Mucosa of rectum (tissue), 2 donors: ENCODE results near the gene RARRES2.

ENCODE experiments used
- H3K27ac ChIP-seq, 2 donors: one replicate each; pipeline ENCODE4 v1.7.0; 2013; ENCODE audit warnings: inconsistent platforms in 2 of 2, low read depth in 2 of 2, low read length in 2 of 2
- H3K27me3 ChIP-seq, 2 donors: one replicate each; pipeline ENCODE4 v1.7.0; 2013; ENCODE audit warnings: low read length in 2 of 2; ENCODE audit not compliant: control insufficient read depth in 2 of 2, insufficient read depth in 2 of 2
- H3K36me3 ChIP-seq, 2 donors: one replicate each; pipeline ENCODE4 v1.7.0; 2013; ENCODE audit warnings: low read length in 2 of 2; ENCODE audit not compliant: control insufficient read depth in 2 of 2, insufficient read depth in 2 of 2
- H3K4me1 ChIP-seq, 2 donors: one replicate each; pipeline ENCODE4 v1.7.0; 2013; ENCODE audit warnings: low read length in 2 of 2, mild to moderate bottlenecking in 1 of 2; ENCODE audit not compliant: control insufficient read depth in 2 of 2, insufficient read depth in 2 of 2
- H3K4me3 ChIP-seq, 2 donors: one replicate each; pipeline ENCODE4 v1.7.0; 2013; ENCODE audit warnings: low read length in 2 of 2
- H3K9ac ChIP-seq, 2 donors: one replicate each; pipeline ENCODE4 v1.7.0; 2013; ENCODE audit warnings: low read length in 2 of 2, low read depth in 1 of 2, mild to moderate bottlenecking in 1 of 2
- H3K9me3 ChIP-seq, 2 donors: one replicate each; pipeline ENCODE4 v1.7.0; 2013; ENCODE audit warnings: low read length in 2 of 2; ENCODE audit not compliant: control insufficient read depth in 2 of 2
- donor health status: healthy.
- donor health status: Normal muscosa, but diverticular disease.

RARRES2 gene

DNA sequence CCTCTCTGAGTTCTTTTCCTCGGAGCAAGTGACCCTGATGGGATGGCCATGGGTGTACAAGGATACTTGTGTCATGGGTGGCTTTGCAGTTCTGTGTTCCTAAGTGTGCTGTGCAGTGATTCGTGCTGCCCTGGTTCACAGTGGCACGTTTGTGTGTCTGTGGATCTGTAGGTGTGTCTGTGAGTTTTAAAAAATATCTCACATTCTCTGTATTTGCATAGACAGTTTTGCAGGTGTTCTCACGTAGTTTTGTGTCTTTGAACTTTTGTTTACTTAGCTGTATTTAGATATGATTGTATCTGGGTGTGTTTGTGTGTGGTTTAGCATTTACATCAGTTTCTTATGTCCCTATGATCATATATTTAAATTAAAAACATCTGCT is 41.4 kb upstream of the RARRES2 start:
- peaks cover 52 to 55% of the 10 kb centered on the region in 2 donors for H3K4me1 ChIP-seq
- H3K9ac ChIP-seq: peak overlapping the region; percentile 41 to 45
- no peaks in the 10 kb centered on the region for H3K27me3 ChIP-seq
- H3K4me3 ChIP-seq: peak overlapping the region; percentile 17 to 49
- H3K27ac ChIP-seq: peak overlapping the region; percentile 84 to 90
- H3K9me3 ChIP-seq: no peaks in the 10 kb centered on the region
- H3K36me3 ChIP-seq: no peaks in the 10 kb centered on the region

DNA sequence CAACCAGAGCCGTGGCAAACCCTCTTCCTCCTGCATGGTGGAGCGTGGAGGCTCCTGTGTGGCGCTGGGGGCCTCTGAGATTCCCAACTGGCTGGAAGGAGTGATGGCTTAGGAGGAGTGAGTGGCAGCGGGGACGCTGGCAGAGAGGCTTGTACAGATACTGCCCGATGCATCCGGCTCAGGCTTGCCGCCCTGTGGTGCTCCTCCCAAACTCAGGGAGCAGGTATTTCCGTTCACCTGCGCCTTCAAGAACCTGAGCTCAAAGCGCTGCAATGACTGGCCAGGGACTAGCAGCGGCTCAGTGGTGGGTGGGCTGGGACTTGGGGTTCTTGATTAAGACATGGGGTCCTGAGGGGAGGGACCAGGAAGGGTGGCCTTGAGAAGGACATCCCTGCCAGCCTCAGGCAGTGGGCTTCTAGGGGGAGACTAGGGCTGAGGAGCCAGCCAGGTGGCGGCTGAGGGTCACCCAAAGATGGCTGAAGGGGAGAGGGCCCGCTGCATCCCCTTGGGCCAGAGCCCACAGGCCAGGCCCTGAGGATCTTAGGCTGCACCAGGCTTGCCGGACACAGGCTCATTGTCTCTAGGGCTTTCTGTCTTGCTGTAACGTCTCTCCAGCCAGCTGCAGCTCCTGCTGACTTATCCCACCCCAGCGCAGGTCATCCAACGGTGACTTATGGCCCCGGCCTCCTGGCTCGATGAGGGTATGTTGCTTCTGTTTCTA is 40.9 kb upstream of the RARRES2 start:
- no peaks in the 10 kb centered on the region for H3K27me3 ChIP-seq
- peak overlapping the region; percentile 80 to 81 for H3K27ac ChIP-seq
- no peaks in the 10 kb centered on the region for H3K9me3 ChIP-seq
- H3K36me3 ChIP-seq: no peaks in the 10 kb centered on the region
- peak overlapping the region; percentile 41 to 45 for H3K9ac ChIP-seq
- H3K4me1 ChIP-seq: peaks cover 56 to 61% of the 10 kb centered on the region in 2 donors
- H3K4me3 ChIP-seq: peak overlapping the region; percentile 17 to 49

DNA sequence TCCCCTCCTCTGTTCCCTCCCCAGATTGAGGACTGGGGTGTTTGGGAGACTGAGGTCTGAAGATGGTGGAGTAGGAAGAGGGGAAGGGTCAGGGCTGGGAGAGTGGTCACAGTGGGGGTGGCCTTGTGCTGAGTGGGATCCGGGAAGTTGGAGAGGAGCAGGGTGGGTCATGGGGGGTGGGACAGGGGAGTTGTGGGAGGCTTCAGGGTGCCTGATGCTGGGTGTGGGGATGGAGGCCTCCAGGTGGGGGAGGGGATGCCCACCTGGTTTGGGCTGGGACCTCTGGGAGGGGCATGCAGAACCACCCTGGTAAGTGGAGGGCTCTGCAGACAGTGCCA is 40.3 kb upstream of the RARRES2 start:
- peaks cover 61 to 64% of the 10 kb centered on the region in 2 donors for H3K4me1 ChIP-seq
- H3K27ac ChIP-seq: peak overlapping the region; percentile 80 to 81
- H3K27me3 ChIP-seq: no peaks in the 10 kb centered on the region
- H3K36me3 ChIP-seq: no peaks in the 10 kb centered on the region
- no peaks in the 10 kb centered on the region for H3K9me3 ChIP-seq
- H3K4me3 ChIP-seq: peak overlapping the region; percentile 17 to 49
- peak overlapping the region in 1 of 2 donors; percentile 45 for H3K9ac ChIP-seq

DNA sequence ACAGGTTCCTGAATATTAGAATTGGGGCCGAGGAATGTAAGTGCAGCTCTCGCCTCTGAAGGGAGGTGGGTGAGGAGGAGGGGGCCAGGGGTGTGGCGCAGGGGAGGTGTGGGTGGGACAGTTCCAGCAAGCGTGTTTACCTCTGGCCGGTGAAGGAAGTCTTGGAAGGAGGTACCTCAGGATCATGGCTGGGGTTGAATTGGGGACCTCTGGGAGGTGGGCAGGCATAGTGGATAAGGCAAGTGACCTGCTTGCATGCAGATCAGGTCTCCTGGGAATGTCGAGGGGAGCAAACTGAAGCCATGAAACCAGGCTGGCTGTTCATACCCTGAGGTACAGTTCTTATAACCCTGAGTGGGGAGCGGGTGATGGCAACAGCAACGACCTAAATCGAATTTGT is 39.7 kb upstream of the RARRES2 start:
- Histone ChIP-seq H3K9ac (no peak overlapping the region), H3K9me3 (no peaks in the 10 kb centered on the region), H3K4me1 (peaks cover 68 to 69% of the 10 kb centered on the region in 2 donors), H3K27ac (peak overlapping the region in 1 of 2 donors; percentile 88), H3K27me3 (no peaks in the 10 kb centered on the region), H3K4me3 (no peak overlapping the region), H3K36me3 (no peaks in the 10 kb centered on the region)

DNA sequence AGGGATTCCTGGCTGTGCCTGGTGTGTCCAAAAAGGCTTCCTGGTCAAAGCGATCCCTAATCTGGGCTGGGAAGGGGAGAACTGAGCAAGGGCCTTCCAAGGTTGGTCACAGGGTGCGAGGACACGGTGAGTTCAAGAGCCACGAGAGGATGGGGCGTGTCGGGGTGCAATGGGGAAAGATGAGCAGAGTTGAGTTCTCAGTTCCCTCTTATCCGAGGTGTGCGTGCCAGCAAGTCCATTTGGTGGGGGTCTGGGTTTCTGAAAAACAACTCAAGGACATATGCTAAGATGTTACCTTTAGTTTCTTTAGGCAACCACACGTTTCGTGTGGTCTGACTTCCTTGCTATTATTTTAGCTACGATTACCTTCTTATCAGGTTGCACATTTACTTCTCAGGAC is 39.0 kb upstream of the RARRES2 start:
- Histone ChIP-seq H3K27ac (peak overlapping the region; percentile 86 to 88), H3K9me3 (no peaks in the 10 kb centered on the region), H3K27me3 (no peaks in the 10 kb centered on the region), H3K9ac (peak overlapping the region in 1 of 2 donors; percentile 17), H3K36me3 (no peaks in the 10 kb centered on the region), H3K4me3 (peak overlapping the region in 1 of 2 donors; percentile 87), H3K4me1 (peaks cover 71 to 74% of the 10 kb centered on the region in 2 donors)

DNA sequence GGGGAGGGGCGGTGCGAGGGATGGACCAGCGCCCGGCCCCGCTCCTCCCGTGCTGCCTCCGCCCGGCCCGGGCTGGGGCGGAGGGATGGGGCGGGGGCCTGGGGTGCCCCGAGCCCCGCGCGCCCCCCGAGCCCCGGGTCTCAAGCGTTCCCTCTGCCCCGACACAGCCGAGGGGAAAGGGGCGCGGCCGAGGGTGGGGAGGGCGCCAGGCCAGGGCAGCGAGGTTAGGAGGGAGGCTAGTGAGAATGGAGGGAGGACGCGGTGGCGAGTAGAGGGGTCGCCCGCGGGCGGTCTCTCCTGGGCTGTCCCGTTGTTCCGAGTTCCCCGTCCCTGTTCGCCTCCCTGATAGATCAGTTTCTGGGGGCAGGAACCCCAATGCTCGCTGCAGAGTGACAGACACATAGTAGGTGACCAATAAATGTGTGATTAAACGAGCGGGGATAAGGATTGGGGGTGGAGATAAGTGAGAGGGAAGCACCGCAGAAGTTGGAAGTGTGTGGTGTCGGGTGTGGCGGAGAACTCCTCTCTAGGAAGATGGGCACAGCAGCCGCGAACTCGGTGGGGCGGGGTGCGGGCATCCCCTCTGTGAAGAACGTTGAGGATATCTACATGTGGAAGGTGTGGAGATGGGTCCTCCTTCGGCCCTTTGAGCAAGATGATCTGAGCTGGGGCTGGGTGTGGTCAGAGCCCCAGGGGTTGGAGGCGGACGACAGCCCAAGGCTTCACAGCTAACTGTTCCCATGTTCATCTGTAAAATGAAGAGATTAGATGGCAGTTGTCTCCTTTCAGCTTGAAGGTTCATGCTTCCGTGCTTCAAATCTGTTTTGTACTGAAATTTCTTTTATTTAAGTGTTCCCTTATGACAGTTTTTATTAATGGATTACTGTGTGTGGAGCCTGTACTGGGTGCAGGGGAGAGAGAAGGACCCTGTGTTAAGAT is 38.3 kb upstream of the RARRES2 start:
- H3K36me3 ChIP-seq: no peaks in the 10 kb centered on the region
- no peaks in the 10 kb centered on the region for H3K27me3 ChIP-seq
- H3K27ac ChIP-seq: peak overlapping the region; percentile 86 to 88
- H3K9me3 ChIP-seq: no peaks in the 10 kb centered on the region
- H3K9ac ChIP-seq: peak overlapping the region; percentile 78 to 79
- H3K4me3 ChIP-seq: peak overlapping the region; percentile 81 to 87
- H3K4me1 ChIP-seq: peaks cover 64 to 70% of the 10 kb centered on the region in 2 donors

DNA sequence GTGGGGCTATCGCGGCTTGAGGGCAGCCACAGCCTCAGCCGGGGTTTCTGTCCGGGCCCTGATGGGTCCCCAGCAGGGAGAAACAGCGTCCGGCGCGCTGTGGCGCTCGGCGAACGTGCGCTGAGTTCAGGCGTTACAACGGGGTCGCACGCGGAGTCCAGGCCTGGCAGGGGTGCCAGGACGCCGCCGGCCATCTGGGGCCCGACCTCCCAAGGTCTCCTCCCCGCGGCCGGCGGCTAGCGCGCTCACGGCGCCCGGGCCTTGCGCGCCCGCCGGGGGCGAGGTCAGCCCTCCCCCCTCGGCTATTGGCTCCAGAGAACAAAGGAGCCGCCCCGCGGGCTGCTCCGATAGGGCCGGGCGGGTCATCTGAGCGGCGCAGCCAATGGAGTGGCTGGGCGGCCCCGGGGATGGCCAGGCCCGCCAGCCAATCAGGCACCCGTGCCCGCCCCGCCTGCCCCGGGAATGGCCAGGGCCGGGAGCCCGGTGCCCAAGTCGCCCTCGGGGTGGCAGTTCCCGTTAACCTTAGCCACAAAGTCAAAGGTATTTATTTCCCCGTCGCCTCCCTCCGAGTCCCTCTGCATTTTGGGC is 37.5 kb upstream of the RARRES2 start, which contains the start of gene ZNF775:
Gene ZNF775, plus strand, starts transcription at position 478 of the 588 bp plus-strand sequence. CDS start 9,141 bp downstream, outside the sequence.
- no peaks in the 10 kb centered on the region for H3K9me3 ChIP-seq
- H3K27ac ChIP-seq: peak within 1 kb of the TSS; percentile 97 to 99
- H3K9ac ChIP-seq: peak within 1 kb of the TSS; percentile 91 to 94
- H3K4me1 ChIP-seq: peaks cover 58 to 70% of the 10 kb centered on the region in 2 donors
- no peaks in the 10 kb centered on the region for H3K27me3 ChIP-seq
- peak within 1 kb of the TSS; percentile 82 to 87 for H3K4me3 ChIP-seq
- peaks cover 0 to 3% of the 10 kb centered on the region in 2 donors for H3K36me3 ChIP-seq

DNA sequence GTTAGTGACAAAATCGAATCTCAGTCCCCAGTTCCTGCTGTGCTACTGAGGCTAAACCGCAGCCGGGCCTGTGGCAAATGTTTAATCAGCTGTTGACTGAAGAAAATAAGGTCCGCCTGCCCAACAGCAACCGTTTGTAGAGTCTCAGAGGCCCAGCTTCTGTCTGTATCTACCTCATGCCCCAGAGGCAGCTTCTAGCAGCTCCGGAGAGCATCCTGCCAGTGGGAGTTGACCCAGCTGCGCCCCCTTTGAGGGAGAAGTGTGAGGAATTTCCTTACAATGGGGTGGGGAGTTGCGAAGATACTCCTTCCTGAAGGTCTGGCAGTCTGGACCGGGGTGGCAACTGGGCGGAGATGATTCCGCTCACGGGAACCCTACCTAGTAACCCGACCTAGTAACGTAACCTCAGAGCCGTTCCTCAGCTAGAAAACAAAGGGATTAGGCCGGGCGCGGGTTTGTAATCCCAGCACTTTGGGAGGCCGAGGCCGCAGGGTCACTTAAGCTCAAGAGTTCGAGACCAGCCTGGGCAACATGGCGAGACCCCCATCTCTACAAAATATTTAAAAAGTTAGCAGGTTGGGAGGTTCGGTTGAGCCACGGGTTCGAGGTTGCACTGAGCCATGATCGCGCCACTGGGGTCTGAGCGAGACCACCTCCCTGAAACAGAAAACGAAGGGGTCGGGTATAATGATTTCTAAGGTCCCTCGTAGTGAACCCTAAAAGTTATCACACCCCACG is 36.9 kb upstream of the RARRES2 start:
- Histone ChIP-seq H3K4me3 (peak overlapping the region; percentile 82 to 84), H3K9me3 (no peaks in the 10 kb centered on the region)

DNA sequence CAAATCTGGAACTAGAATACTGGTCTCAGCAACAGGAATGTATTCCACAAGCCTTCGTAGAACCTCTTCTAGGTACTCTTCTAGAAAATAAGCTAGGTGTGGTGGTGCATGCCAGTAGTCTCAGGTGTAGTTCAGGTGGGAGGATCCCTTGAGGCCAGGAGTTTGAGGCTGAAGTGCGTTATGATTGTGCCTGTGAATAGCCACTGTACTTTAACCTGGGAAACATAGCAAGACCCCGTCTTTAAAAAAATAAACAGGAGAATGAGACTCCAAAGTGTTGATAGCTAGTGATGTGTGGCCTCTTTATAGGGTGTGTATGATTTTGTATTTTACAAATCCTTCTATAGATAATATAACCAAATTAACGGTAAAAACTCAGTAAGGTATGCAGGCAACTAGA is 36.2 kb upstream of the RARRES2 start:
- peak overlapping the region; percentile 9 to 82 for H3K4me3 ChIP-seq
- no peaks in the 10 kb centered on the region for H3K9me3 ChIP-seq
- H3K9ac ChIP-seq: peak overlapping the region; percentile 44 to 94
- H3K27me3 ChIP-seq: no peaks in the 10 kb centered on the region
- peaks cover 60 to 69% of the 10 kb centered on the region in 2 donors for H3K4me1 ChIP-seq
- H3K36me3 ChIP-seq: peaks cover 5 to 15% of the 10 kb centered on the region in 2 donors
- peak overlapping the region; percentile 97 to 99 for H3K27ac ChIP-seq

More for the DNA sequence above, 36.9 kb upstream of the RARRES2 start:
- peaks cover 2 to 9% of the 10 kb centered on the region in 2 donors for H3K36me3 ChIP-seq
- peak overlapping the region; percentile 91 to 94 for H3K9ac ChIP-seq
- H3K4me1 ChIP-seq: peaks cover 59 to 68% of the 10 kb centered on the region in 2 donors
- H3K27ac ChIP-seq: peak overlapping the region; percentile 97 to 99
- no peaks in the 10 kb centered on the region for H3K27me3 ChIP-seq
